DND-41 (cell line): Measurements from ENCODE around the gene PHC3.

Experiments
- ATAC-seq: fragments of 200-7000 bp; cut with Tn5 transposase; 3 replicates; pipeline ENCODE4 v1.9.1; 2021; ENCODE audit warnings: low read depth; ENCODE audit not compliant: insufficient read depth
- DNase-seq: peaks from one replicate; pipeline ENCODE4 v3.0.0-alpha.2; 2020
- H2AFZ ChIP-seq: 2 replicates; pipeline ENCODE4 v1.6.0; 2012; ENCODE audit warnings: low read depth, low read length
- H3K27ac ChIP-seq: 2 replicates; pipeline ENCODE4 v1.5.1; 2012; ENCODE audit warnings: low read length, inconsistent platforms
- H3K27me3 ChIP-seq: fragments of 200-600 bp; sonication (generic); 2 replicates; pipeline ENCODE4 v1.6.0; 2012; ENCODE audit warnings: low read length, mild to moderate bottlenecking, inconsistent platforms; ENCODE audit not compliant: insufficient read depth, poor library complexity
- H3K36me3 ChIP-seq: 2 replicates; pipeline ENCODE4 v1.5.1; 2012; ENCODE audit warnings: low read length, inconsistent platforms; ENCODE audit not compliant: insufficient read depth
- H3K4me1 ChIP-seq: 2 replicates; pipeline ENCODE4 v1.5.1; 2012; ENCODE audit warnings: mild to moderate bottlenecking, low read length; ENCODE audit not compliant: insufficient read depth
- H3K4me2 ChIP-seq: 2 replicates; pipeline ENCODE4 v1.6.0; 2012; ENCODE audit warnings: mild to moderate bottlenecking, moderate library complexity, low read length, inconsistent platforms; ENCODE audit not compliant: insufficient read depth
- H3K4me3 ChIP-seq, 2 experiments: fragments of 200-600 bp in 1 of 2; shearing (Covaris generic) in 1 of 2; 2 replicates each; pipeline ENCODE4 v1.5.1; 2012 to 2016; ENCODE audit warnings: inconsistent platforms in 2 of 2, low read length in 2 of 2, mild to moderate bottlenecking in 2 of 2, low read depth in 1 of 2, moderate library complexity in 1 of 2
- H3K79me2 ChIP-seq: 2 replicates; pipeline ENCODE4 v1.6.0; 2012; ENCODE audit warnings: low read length, inconsistent platforms; ENCODE audit not compliant: insufficient read depth
- H3K9ac ChIP-seq: 2 replicates; pipeline ENCODE4 v1.6.0; 2012; ENCODE audit warnings: low read depth, mild to moderate bottlenecking, inconsistent platforms, low read length, moderate library complexity
- H3K9me3 ChIP-seq: 2 replicates; pipeline ENCODE4 v1.5.1; 2012; ENCODE audit warnings: low read length, moderate library complexity, mild to moderate bottlenecking, inconsistent platforms; ENCODE audit not compliant: insufficient read depth, severe bottlenecking
- H4K20me1 ChIP-seq: 2 replicates; pipeline ENCODE4 v1.6.0; 2012; ENCODE audit warnings: low read length; ENCODE audit not compliant: insufficient read depth
- EZH2 ChIP-seq: IDR thresholded peaks from 3 replicates; pipeline ENCODE4 v1.6.1; 2012; ENCODE audit warnings: borderline replicate concordance, low read depth, mild to moderate bottlenecking, moderate library complexity, low read length, inconsistent platforms; ENCODE audit not compliant: severe bottlenecking
- TF ChIP-seq, protein P1 (sequence below): IDR thresholded peaks from 2 replicates; pipeline ENCODE4 v1.5.1; 2012; ENCODE audit warnings: borderline replicate concordance, low read length, moderate library complexity, mild to moderate bottlenecking; ENCODE audit not compliant: poor library complexity, severe bottlenecking; ENCODE audit errors: extremely low read depth

Gene PHC3

DNA sequence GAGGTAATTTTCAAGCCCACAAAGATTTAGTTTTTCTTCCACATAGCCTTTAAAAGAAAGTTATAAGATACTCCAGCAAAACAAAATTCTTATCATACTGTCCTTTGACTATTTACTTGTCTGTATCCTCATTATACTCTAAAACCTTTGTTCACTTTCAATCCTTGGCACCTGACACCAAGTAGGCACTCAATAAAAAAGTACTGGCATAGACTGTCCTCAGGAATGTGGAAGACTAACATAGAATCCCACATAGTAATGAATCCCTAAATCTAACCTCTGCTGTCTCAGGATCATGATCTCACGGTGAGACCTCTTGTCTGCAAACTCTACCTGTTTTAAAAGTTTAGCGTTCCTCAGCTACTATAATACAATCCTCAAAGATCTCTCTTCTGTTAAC, 21.6 kb downstream of the PHC3 start:
- H3K27ac ChIP-seq: no peak overlapping the region
- H3K36me3 ChIP-seq: peaks cover 60% of the 10 kb centered on the region
- no peak overlapping the region for H3K9ac ChIP-seq
- no peaks in the 10 kb centered on the region for H3K27me3 ChIP-seq
- H4K20me1 ChIP-seq: peaks cover 37% of the 10 kb centered on the region; the same call in 1 of the 2 replicates
- H3K9me3 ChIP-seq: no peaks in the 10 kb centered on the region
- H3K4me2 ChIP-seq: no peak overlapping the region
- no peak overlapping the region for H2AFZ ChIP-seq
- DNase-seq (no peak), ATAC-seq (no peak)
- peaks cover 99% of the 10 kb centered on the region for H3K79me2 ChIP-seq
- no peak for TF ChIP-seq EZH2
- TF ChIP-seq, protein P1, sequence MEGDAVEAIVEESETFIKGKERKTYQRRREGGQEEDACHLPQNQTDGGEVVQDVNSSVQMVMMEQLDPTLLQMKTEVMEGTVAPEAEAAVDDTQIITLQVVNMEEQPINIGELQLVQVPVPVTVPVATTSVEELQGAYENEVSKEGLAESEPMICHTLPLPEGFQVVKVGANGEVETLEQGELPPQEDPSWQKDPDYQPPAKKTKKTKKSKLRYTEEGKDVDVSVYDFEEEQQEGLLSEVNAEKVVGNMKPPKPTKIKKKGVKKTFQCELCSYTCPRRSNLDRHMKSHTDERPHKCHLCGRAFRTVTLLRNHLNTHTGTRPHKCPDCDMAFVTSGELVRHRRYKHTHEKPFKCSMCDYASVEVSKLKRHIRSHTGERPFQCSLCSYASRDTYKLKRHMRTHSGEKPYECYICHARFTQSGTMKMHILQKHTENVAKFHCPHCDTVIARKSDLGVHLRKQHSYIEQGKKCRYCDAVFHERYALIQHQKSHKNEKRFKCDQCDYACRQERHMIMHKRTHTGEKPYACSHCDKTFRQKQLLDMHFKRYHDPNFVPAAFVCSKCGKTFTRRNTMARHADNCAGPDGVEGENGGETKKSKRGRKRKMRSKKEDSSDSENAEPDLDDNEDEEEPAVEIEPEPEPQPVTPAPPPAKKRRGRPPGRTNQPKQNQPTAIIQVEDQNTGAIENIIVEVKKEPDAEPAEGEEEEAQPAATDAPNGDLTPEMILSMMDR: no peak
- H3K4me1 ChIP-seq: peaks cover 19% of the 10 kb centered on the region
- H3K4me3 ChIP-seq: no peak overlapping the region

DNA sequence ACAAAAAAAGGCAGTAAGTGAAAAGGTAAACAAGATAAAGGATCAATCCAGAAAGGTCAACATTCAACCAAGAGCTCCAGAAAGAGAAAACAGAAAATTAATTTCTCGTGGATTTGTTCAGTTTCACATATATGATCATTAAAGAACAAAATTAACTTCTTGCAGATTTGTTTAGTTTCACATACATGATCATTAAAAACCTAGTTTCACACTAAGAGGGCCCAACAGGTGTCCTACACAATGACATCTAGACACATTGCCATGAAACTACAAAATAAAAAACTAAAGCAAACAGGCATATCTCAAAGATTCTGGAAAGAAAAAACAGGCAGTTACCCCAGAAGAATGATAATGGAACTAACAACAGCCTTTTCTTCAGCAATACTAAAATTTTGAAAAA, 22.1 kb downstream of the PHC3 start:
- Histone ChIP-seq H3K4me1 (peaks cover 23% of the 10 kb centered on the region), H3K36me3 (peaks cover 55% of the 10 kb centered on the region), H3K4me2 (no peak overlapping the region), H3K79me2 (peaks cover 99% of the 10 kb centered on the region), H3K27me3 (no peaks in the 10 kb centered on the region), H3K9ac (no peak overlapping the region), H3K9me3 (no peaks in the 10 kb centered on the region), H3K4me3 (no peak overlapping the region), H4K20me1 (peaks cover 37% of the 10 kb centered on the region; the same call in 1 of the 2 replicates), H2AFZ (no peak overlapping the region), H3K27ac (no peak overlapping the region)
- TF ChIP-seq, protein P1: no peak
- TF ChIP-seq EZH2: no peak
- ATAC-seq (no peak), DNase-seq (no peak)

DNA sequence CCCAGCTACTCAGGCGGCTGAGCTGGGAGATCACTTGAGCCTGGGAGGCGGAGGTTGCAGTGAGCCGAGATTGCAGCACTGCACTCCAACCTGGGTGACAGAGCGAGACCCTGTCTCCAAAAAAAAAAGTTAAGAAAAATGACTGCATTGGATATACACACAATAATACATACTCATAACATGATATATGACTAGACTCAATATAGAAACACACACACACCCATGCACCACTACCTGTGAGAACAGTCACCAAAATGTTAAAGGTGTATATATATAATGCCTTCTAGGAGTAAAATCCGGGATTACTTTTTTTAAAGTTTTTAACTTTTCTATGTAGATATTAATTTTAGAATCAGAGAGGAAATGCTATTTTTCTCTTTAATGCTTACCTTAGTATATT, 25.9 kb downstream of the PHC3 start:
- no peak overlapping the region for H3K9ac ChIP-seq
- peaks cover 30% of the 10 kb centered on the region; the same call in 1 of the 2 replicates for H4K20me1 ChIP-seq
- DNase-seq (no peak), ATAC-seq (no peak)
- no peak for TF ChIP-seq EZH2
- TF ChIP-seq, protein P1: no peak
- peaks cover 92% of the 10 kb centered on the region for H3K79me2 ChIP-seq
- H3K36me3 ChIP-seq: peaks cover 36% of the 10 kb centered on the region
- H3K4me2 ChIP-seq: no peak overlapping the region
- peaks cover 29% of the 10 kb centered on the region for H3K4me1 ChIP-seq
- no peak overlapping the region for H3K4me3 ChIP-seq
- no peak overlapping the region for H3K27ac ChIP-seq
- H2AFZ ChIP-seq: no peak overlapping the region
- no peaks in the 10 kb centered on the region for H3K27me3 ChIP-seq
- H3K9me3 ChIP-seq: no peaks in the 10 kb centered on the region
